Lung microvascular endothelial cell (primary cell): ENCODE results near the gene CMSS1. TPM values are rescaled to one million over a fixed set of nuclear protein-coding genes. Genes with fewer than 3 reads are reported as not detected.
"Not testable (repeated sequence)": the region's sequence is repeated elsewhere in the genome, so short reads cannot be mapped to it uniquely, and the experiment has no call there.

Source experiments
- DNase-seq, 2 donors: peaks; one replicate each; pipeline versions ENCODE4 v3.0.0 to v3.0.0-alpha.2; 2010; ENCODE audit warnings: low read depth in 2 of 2
- total RNA-seq: library from RNA; depleted of rRNA; stranded (reverse); fragments of >200 nt; gene quantifications from 2 replicates; pipeline ENCODE4 v1.2.1, GENCODE V29; 2014

CMSS1 gene
- total RNA-seq, 1 donor from 2014 or later, result 3.0 TPM

DNA sequence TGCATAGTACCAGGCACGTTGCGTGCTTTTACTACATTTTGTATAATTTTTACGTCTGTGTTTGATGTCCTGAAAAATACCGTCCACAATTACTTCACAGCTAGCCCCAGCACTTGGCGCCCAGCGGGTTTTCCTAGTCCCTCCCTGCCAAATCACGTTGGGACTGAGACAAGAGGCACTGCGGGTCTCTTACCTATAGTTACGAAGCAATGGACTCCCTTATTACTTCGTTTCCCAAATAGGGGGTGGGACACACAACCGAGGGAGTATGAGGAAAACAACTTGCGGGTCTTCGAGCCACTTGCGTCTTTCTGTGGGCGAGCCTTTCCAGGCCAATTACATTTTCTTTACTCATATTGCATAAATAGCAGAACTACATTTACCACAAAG lies 620 bp upstream of the CMSS1 start:
- DNase-seq, result peak; percentile 8 to 41

DNA sequence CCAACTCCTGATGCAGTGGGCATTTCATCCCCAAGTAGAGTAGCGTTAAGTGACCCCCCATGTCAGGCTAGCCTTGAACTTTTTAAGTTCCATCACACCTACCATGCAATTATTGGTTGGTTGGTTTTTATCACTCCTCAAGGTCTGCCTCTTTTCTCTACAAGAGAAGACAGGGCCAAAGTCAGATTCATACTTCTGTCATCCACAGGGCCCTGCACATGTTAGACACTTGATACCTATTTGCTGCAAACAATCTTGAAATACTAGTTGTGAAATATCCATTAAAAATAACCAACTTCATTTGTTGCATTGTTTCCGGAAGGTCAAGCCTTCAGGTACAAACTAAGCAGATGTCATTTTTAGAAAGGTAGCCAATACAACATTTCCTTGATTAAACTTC lies 1.2 kb downstream of the CMSS1 start:
- no peak for DNase-seq

DNA sequence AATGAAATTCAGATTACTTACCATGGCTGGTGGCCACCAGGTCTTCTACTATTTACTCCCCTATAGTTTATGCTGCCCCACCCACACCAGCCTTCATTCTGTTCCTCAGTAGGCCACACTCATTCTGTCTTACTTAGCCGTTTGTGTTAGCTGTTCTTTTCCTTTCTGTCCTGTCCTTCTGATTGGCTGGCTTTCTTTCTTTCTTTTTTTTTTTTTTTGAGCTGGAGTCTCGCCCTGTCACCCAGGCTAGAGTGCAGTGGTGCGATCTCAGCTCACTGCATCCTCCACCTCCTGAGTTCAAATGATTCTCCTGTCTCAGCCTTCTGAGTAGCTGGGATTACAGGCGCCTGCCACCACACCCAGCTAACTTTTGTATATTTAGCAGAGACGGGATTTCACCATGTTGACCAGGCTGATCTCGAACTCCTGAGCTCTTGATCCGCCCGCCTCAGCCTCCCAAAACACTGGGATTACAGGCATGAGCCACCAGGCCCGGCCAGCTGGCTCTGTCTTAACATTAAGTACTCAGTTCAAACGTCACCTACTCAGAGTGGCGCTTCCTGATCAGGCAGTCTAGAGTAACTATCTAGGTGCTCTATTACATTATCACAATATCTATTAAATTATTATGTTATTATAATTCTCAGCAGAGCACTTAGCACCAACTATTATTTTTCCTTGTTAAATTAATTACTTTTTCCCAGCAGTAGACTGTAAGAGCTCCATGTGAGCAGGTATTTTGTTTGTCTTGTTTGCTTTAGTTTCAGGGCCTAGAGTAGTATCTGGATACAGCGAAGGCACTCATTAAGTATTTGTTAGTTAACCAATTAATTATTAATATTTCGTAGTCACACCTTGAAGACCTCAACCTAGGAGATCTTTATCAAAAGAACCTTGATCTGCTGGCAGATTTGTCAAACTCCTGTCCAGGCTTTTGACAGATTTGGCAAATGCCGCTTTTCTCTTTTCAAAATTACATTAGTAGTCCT lies 6.4 kb downstream of the CMSS1 start:
- no peak for DNase-seq

DNA sequence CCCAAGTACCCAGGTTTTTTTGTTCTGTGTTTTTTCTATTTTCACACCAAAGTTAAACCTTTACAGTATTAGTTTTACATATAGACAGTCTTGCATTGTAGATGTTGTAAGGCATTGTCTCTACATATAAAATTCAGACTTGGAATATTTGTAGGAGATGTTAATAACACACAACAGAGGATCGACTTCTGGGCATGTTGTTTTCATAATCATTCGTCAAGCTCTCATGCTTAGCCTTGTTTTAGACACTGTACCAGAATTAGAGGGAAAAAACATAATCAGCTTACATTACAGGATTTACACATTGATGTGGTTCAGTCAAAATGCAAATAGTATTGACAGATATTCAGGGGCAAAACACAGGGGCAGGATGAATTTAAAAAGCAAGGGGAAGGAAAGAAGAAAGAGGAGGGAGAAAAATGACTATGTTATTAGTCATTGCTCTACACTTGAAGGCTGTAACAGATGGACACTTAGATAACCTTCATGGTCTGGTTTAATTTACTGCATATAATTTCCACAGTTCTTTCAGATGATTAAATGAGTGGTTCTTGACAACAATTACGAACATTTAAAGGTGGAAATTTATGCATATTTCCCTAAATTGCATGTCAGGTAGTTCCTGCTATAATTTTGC lies 7.5 kb downstream of the CMSS1 start:
- peak in 1 of 2 donors; percentile 56 for DNase-seq

DNA sequence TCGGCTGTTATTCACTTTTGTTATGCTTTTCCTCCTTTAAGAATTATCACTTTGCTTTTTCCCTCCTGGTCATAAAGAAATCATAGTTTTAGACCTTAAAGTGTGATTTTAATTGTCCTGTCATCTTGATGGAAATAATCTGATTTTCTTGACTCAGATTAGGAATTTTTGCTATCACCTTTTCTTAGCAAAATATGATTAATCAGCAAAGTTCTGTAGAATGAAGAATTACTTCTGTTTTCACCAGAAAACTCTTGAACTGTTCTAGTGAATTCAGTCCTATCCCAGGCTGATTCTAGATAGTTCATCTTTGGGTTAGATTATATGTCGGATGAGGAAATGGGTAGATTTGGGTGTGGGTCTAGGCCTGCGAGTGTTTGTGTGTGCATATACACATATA lies 12.2 kb downstream of the CMSS1 start:
- DNase-seq, result no peak

DNA sequence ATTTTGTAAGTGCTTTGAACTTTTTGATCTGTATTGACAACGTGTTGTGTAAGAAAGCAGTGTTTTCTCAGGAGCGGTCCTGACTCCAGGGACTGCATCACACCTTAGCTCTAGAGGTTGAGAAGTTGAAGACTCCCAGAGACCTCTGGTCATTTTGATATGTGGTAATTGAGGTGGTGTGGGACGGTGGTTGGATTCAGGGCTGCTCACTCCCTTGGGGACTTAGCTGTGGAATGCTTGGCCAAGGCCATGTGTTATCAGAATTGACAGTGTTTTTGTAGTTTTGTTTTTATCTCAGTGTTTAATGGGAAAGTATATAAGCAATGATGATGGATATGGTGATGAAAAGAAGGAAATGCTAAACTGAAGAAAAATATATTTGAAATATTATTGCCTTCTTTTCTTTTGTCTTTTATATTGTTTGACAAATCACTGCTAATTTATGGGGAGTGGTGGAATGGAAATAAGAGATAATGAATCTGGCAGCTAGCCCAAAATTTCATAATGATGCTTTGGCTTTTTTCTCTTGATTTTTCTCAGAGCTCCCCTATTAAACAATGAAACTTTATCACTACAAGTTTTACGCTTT lies 16.0 kb downstream of the CMSS1 start:
- peak in 1 of 2 donors; percentile 83 for DNase-seq

DNA sequence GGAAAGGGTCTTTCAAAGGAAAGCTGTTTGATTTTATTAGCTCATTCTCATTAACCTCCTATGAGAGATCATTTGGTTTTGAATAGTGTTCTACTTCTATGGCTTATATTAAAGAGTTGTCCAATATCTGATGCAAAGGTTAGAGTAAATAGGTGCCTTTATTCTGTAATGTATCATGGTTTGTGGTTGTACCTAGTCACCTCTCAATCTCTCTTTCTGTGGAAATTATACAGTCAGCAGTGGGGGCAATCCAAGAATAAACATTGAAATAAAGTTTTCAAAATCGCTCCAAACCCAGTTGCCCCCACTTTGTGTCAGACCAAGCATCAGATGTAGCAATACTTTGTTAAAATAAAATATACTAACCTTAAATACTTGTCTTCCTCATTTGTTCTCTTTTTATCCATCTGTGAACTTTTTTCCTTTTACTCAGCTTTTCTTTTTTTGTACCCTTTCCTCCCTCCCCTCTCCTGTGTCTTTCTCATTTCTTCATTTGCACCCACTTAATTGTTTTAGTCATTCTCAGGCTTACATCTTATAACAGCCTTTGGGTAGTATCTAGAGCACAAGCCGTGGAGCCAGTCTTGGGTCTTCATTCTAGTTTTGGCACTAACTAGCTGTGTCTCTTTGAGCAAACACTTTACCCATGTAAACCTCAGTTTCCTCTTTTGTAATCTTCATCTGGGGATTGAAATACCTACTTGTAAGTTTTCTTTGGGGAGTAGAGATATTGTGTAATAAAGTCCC lies 16.7 kb downstream of the CMSS1 start:
- DNase-seq, result no peak

DNA sequence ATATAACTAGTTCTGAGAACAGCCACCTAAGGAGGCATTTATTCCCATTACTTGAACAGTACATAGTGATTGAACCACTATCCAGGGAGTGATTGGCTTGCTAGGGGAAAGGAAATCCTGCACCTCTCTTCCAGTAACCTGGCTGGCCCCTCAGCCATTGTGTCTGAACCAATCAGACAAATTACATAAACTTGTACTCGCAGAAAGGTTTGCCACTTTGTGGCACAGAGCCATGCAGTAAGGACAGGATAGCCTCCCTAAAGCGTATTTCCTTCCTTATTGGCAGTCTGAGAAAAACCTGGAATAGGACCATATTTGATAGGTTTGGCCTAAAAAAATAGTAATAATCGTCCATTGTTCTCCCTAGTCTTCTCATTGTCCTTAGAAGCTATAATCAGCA lies 19.0 kb downstream of the CMSS1 start:
- peak; percentile 54 to 87 for DNase-seq

DNA sequence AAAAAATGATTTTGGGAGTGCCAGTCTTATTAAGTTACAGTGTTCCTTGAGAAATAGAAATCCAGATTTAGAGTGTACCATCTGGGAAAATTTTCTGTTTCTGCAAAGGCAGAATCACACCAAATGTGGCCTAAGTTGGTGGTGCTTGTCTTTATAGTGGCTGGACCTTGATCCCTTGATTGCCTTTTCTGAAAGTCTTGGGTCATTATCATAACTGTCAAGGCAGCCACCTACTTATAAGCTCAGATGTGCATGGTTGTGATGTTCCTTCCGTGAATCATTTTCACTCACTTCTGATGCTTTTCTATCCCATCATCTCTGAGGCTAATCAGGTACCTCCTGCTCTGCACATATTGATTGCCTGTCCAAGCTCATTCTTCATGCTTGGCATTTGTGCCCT lies 20.1 kb downstream of the CMSS1 start:
- no peak for DNase-seq

DNA sequence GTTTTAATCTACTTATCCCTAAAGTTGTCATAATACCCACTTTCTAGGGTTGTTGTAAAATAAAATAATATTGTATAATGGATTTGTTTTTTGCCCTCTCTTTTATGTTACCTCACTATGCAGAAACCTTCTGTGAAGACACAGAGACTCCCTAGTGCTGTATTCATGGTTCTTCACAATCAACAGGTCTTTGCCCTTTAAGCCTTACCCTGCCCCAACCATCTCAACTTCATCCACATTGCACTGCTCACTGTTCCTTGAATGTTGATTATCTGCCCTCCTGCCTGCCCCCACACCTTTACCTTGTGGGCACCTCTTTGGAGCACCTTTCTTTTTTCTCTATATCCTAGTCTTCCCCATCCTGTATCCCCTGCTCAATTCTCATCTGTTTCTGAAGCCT lies 21.1 kb downstream of the CMSS1 start:
- DNase-seq, result no peak

DNA sequence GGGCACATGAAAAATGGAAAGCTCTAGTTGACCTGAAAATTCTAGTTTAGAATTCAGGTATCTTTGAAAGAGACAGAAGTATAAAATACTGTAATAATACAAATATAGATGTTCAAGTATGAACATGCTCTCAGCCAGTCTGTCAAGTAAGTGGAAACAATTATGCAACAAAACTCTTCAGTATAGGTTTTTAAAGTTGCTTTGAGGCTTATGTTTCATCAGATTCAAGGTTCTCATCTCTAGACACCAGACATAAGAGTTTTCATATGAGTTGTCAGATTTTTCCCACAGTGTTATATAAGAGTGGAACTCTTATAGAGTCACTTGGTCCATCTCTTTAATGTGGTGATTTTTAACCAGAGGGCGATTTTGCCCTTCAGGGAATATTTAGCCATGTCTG lies 22.0 kb downstream of the CMSS1 start:
- DNase-seq, result no peak

DNA sequence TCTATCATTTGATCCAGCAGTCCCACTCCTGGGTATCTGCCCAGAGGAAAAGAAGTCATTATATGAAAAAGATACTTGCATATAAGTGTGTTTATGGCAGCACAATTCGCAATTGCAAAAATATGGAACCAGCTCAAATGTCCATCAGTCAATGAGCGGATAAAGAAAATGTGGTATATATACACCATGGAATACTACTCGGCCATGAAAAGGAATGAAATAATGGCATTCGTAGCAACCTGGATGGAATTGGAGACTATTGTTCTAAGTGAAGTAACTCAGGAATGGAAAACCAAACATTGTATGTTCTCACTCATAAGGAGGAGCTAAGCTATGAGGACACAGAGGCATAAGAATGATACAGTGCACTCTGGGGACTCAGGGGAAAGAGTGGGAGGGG lies 24.3 kb downstream of the CMSS1 start:
- DNase-seq, result not testable (repeated sequence)

DNA sequence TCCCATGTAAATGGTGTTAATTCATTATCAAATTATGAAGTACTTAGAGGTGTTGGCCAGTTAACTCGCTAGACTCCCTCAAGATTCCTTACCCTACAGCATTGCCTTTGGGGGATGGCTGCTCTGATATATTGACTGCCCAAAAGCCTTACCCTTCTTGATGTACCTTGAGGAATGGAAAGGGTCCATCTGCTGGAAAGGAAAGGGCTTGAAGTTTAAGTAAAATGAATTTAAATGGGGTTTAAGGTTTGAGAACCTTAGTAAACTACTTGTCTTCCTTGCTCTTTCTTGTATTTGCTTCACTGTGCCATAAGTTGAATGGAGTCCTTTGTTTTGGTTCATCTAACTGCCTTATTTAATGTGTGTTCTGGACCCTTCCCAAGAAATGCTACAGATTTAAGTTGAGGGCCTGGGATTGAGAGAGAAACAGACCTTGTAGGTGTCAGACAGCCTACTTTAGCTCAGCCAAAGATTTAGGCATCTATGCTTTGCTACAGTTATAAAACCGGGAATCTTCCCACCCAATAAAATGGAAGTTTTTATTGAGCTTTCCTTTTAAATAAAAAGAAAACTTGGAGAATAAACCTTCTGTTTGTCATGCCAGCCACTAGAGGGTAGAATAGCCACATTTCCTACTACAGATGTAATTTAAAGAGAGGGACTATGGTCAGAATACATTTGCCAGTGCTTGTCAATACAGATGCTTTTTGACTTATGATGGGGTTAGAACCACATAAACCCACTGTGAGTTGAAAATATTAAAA lies 25.3 kb downstream of the CMSS1 start:
- peak; percentile 68 to 86 for DNase-seq

DNA sequence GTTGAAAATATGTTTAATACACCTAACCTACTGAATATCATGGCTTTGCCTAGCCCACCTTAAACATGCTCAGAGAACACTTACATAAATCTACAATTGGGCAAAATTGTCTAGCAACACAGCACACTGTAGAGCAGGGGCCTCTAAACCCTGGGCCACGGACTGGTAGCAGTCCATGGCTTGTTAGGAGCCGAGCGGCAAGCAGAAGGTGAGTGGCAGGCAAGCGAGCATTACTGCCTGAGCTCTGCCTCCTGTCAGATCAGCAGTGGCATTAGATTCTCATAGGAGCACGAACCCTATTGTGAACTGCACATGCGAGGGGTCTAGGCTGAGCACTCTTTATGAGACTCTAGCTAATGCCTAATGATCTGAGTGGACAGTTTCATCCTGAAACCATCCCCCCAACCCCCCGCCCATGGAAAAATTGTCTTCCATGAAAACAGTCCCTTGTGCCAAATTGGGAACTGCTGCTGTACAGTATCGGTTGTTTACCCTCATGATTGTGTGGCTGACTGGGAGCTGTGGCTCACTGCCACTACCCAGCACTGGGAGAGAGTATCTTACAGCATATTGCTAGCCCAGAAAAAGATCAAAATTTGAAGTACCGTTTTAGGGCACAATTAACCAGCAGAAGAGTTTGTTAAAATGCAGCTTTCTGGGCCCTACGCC lies 26.1 kb downstream of the CMSS1 start:
- DNase-seq, result peak in 1 of 2 donors; percentile 93

DNA sequence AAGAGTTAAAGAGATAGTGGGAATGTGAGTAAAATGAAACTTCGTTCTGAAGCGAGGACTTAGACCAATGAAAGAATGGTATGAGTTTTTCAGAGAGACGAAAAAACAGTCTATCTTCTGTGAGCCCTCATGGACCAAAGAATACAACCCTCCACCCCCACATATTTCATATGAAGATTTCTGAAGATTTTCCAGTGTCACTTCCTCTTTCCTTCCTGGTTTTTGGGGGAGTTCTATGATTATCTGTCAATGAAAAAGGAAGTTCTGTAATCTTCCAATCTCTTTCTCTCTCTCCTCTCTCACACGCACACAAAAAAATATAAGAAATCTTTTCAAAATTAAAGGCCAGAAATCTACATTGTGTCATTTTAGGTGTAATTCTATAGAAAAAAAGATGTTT lies 27.7 kb downstream of the CMSS1 start:
- no peak for DNase-seq

DNA sequence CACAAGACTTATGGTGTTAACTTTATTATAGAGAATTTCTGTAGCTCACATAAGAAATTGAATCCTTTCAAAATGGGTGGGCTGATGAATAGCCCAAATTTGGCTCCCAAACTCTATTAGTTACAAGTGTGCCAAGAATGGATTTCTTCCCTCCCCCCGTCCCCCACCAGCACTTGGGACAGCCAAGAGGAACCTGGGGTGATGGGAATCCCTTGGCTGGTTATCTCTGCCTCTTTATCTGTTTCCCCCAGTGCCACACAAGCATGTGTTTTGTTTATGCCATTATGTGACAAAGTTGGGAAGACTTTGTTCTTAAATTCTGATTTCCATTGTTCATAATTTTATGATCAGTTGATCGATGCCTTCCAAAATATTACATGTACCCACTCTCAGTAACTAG lies 28.3 kb downstream of the CMSS1 start:
- no peak for DNase-seq

DNA sequence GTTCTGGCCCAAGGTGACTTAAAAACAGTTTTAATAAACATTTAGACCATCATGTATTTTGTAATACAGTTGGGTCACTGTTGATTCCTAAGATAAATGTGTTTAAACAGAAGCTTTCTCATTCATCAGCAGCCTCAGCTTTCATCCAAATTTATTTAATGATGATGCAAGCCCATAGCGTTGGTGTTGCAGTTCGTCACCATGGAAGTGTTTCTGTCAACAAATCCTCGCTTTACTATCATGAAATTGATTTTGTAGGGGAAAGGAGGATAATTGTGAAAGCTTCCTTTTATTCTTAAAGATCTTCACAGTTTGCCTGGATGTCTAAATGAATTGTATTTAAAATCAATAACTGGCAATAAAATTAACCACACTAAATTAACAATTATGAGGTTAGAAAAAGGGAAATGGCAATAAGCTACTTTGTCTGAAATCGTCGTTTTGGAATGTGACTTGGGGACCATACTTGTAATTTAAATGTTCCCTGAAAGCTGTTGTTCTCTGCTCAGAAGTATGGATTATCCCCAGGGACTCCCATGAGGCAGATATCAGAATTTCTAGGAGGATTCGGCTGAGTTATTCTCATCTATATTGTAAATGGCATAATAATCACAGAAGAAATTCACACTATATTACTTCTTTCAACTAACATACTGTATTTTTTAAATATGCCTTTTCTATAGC lies 29.0 kb downstream of the CMSS1 start:
- DNase-seq, result peak; percentile 76 to 86

DNA sequence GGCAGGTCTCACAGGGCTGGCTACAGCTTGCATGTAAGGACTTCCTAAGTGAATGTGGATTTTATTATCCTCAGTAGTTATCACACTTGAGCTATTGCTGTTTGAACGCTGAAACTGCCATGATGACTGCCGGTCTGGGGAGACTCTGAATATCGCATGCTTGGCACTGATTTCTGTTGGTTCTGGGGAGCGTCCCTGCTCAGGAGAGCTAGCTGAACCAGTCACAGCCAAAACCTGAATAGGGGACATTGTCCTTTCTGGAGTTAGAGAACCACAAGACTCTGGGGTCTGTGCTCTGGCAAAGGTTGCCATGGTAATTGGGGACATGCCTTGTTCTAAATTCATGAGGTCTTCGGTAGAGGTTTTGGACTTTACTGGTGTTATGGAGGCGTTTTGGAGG lies 30.8 kb downstream of the CMSS1 start:
- no peak for DNase-seq

DNA sequence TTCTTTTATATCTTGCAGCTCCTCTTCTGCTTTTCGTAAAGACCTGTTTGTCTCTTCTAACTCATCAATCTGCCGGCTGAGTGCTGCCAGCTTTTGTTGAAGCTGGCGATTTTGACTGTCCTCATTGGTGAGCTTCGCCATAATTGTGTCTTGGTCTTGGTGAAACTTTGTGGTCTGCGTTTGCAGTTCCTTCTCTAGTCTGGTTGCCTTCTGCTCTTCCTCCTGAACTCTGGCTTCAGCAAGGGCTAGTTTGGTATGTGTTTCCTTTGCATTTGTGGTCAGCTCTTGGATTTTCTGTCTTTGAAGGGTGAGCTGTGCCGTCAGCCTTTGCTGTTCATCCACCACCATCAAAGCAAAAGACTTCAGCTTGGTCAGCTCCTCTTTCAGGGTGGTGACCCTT lies 32.9 kb downstream of the CMSS1 start:
- DNase-seq, result no peak

DNA sequence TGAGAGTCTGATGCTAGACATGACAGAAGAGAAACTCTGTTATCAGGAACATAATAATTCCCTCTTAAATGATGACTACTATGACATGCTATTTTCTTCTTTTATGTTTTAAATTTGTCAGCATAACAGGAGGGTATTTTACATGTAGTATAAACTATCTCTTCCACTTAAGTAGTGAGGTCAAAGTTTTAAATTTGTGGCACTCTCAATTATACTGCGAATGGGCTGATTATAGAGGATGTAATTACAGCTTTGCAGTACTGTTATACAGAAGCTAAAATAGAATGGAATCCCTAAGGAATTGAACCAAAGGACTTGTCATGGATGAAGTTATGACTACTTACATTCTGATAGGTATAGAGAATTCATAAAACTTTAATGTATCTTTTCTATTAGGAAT lies 34.3 kb downstream of the CMSS1 start:
- no peak for DNase-seq
